NCI-H526 (cell line): ENCODE data around the gene PYM1.
"Not testable (repeated sequence)": the region's sequence is repeated elsewhere in the genome, so short reads cannot be mapped to it uniquely, and the experiment has no call there.

Experiments used
- DNase-seq, 2 experiments: peaks; one replicate each; lab custom pipeline; 2025; lab: John Stamatoyannopoulos, UW

Gene PYM1

GRCh38 chr12:55940065-55940732, 12.5 kb upstream of the PYM1 start:
- DNase-seq: peak; percentile 67 to 91

- DNase-seq: no peak
Measured at GRCh38 chr12:55938826-55939501, 11.3 kb upstream of the PYM1 start.

- DNase-seq: no peak
Measured at GRCh38 chr12:55937981-55938380, 10.3 kb upstream of the PYM1 start.

GRCh38 chr12:55935738-55936151, 8.1 kb upstream of the PYM1 start:
- no peak for DNase-seq

GRCh38 chr12:55934773-55935172, 7.1 kb upstream of the PYM1 start:
- DNase-seq: no peak

GRCh38 chr12:55933799-55934742, 6.4 kb upstream of the PYM1 start:
- no peak for DNase-seq

GRCh38 chr12:55933169-55933798, 5.6 kb upstream of the PYM1 start:
- DNase-seq: no peak

- DNase-seq: peak in 1 of 2 experiments; percentile 21
Measured at GRCh38 chr12:55932551-55932910, 4.8 kb upstream of the PYM1 start.

- DNase-seq: peak in 1 of 2 experiments; percentile 49
Measured at GRCh38 chr12:55931780-55932550, 4.3 kb upstream of the PYM1 start.

GRCh38 chr12:55931317-55931779, 3.7 kb upstream of the PYM1 start:
- DNase-seq: peak in 1 of 2 experiments; percentile 48

- DNase-seq: peak; percentile 61 to 78
Measured at GRCh38 chr12:55930771-55931316, 3.1 kb upstream of the PYM1 start, which contains the start of gene DGKA. DGKA (plus strand) TSS chr12:55931162; CDS start chr12:55936504, 5,342 bp downstream.

- no peak for DNase-seq
Measured at GRCh38 chr12:55929306-55929791, 1.7 kb upstream of the PYM1 start.

- peak; percentile 95 to 96 for DNase-seq
Measured at GRCh38 chr12:55926738-55927587, 731 bp downstream of the PYM1 start.

- peak in 1 of 2 experiments; percentile 62 for DNase-seq
Measured at GRCh38 chr12:55925870-55926737, 1.6 kb downstream of the PYM1 start.

GRCh38 chr12:55925371-55925770, 2.3 kb downstream of the PYM1 start:
- no peak for DNase-seq

GRCh38 chr12:55923648-55924047, 4.0 kb downstream of the PYM1 start:
- not testable (repeated sequence) for DNase-seq

GRCh38 chr12:55922126-55922525, 5.6 kb downstream of the PYM1 start:
- no peak for DNase-seq

GRCh38 chr12:55919032-55919431, 8.7 kb downstream of the PYM1 start:
- DNase-seq: not testable (repeated sequence)

GRCh38 chr12:55915482-55915859, 12.2 kb downstream of the PYM1 start:
- no peak for DNase-seq
